ENCODE measurements around the gene DNASE1L3. TPM values are rescaled to one million over a fixed set of nuclear protein-coding genes. Genes with fewer than 3 reads are reported as not detected.

The DNASE1L3 gene
- total and polyA plus RNA-seq, 2 donors (not counting 3 experiments of a cell fraction or from before 2014, with no cell fraction given) = 0.95 to 1.3 TPM

DNA sequence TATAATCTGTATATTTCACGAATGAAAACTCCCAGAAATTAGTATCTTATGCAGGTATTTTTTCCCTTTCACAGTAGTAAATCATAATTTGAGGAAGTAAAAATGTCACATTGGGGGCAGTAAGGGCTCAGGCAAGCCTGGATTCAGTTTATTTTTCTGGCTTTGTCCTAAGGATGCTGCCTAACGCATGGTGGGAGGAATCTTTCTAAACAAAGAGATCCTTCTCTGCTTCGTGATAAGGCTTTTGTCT, 35.7 kb downstream of the DNASE1L3 start:
- Histone ChIP-seq H3K9me1 (replicated peaks; ENCODE audit: control insufficient read depth, extremely low read depth, insufficient read depth, low read length) (no peaks in the 10 kb centered on the region), H3K36me3 (ENCODE audit: control insufficient read depth in 2 of 2, extremely low read depth in 1 of 2, insufficient read depth in 2 of 2, low read length in 2 of 2) (peaks cover 11 to 18% of the 10 kb centered on the region in 2 experiments), H3K9ac (replicated peaks; ENCODE audit: extremely low read depth, insufficient read depth, low read length) (no peak overlapping the region), H3K4me2 (ENCODE audit: insufficient read depth, low read length) (peak overlapping the region; percentile 1), H3K9me3 (replicated peaks; ENCODE audit: control insufficient read depth, insufficient read depth, low read length) (no peaks in the 10 kb centered on the region), H3K4me1 (ENCODE audit: control insufficient read depth, extremely low read depth, insufficient read depth, low read length) (peaks cover 39% of the 10 kb centered on the region), H4K20me1 (replicated peaks; ENCODE audit: control insufficient read depth, extremely low read depth, insufficient read depth, low read length) (no peaks in the 10 kb centered on the region), H3K27me3 (ENCODE audit: control insufficient read depth in 2 of 2, insufficient read depth in 2 of 2, low read length in 2 of 2) (no peaks in the 10 kb centered on the region), H3K27ac (ENCODE audit: insufficient read depth, low read depth, low read length) (peak overlapping the region; percentile 18), H3K4me3 (replicated peaks in 1 of 3; ENCODE audit: insufficient read depth in 1 of 3, low read depth in 1 of 3, low read length in 3 of 3) (no peak overlapping the region), H3K79me2 (ENCODE audit: control insufficient read depth, insufficient read depth, low read length) (no peaks in the 10 kb centered on the region), H2AFZ (ENCODE audit: low read depth, low read length) (no peak overlapping the region)
- TF ChIP-seq GATA2 (IDR thresholded peaks at IDR 0.05; ENCODE audit: insufficient read depth, insufficient read length, low read depth, low read length) (no peak), EZH2 (IDR thresholded peaks at IDR 0.05; ENCODE audit: borderline replicate concordance, low read depth, low read length, severe bottlenecking) (no peak), MYC (IDR thresholded peaks at IDR 0.05; ENCODE audit: low read depth, low read length) (no peak), JUN (IDR thresholded peaks at IDR 0.05; ENCODE audit: borderline replicate concordance, insufficient read depth, insufficient read length, low read depth) (no peak), FOS (IDR thresholded peaks at IDR 0.05; ENCODE audit: borderline replicate concordance, insufficient read depth, low read length) (no peak), POLR2A (IDR thresholded peaks at IDR 0.05; ENCODE audit: low read depth, low read length) (no peak), POLR2AphosphoS5 (IDR thresholded peaks at IDR 0.05; ENCODE audit: insufficient read depth, low read depth, low read length) (no peak)
- TF ChIP-seq, protein P1, sequence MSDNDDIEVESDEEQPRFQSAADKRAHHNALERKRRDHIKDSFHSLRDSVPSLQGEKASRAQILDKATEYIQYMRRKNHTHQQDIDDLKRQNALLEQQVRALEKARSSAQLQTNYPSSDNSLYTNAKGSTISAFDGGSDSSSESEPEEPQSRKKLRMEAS (IDR thresholded peaks at IDR 0.05; ENCODE audit: insufficient read depth, insufficient read length) = no peak
- TF ChIP-seq, protein P2, sequence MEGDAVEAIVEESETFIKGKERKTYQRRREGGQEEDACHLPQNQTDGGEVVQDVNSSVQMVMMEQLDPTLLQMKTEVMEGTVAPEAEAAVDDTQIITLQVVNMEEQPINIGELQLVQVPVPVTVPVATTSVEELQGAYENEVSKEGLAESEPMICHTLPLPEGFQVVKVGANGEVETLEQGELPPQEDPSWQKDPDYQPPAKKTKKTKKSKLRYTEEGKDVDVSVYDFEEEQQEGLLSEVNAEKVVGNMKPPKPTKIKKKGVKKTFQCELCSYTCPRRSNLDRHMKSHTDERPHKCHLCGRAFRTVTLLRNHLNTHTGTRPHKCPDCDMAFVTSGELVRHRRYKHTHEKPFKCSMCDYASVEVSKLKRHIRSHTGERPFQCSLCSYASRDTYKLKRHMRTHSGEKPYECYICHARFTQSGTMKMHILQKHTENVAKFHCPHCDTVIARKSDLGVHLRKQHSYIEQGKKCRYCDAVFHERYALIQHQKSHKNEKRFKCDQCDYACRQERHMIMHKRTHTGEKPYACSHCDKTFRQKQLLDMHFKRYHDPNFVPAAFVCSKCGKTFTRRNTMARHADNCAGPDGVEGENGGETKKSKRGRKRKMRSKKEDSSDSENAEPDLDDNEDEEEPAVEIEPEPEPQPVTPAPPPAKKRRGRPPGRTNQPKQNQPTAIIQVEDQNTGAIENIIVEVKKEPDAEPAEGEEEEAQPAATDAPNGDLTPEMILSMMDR (IDR thresholded peaks at IDR 0.05; ENCODE audit: extremely low read depth in 1 of 2, insufficient read depth in 1 of 2, low read depth in 1 of 2, low read length in 2 of 2) = no peak
- BruUV-seq (replicated peaks) = no TSS peak
- no peak for DNase-seq (ENCODE audit: low read depth, low spot score)
- POLR2A ChIA-PET = no interaction called here
- intact Hi-C loops (cut with micrococcal nuclease) = loop anchor here (5.0 kb wide), 1 partner anchor 223 kb away; no protein-coding TSS in a partner anchor
- dilution Hi-C loops (cut with MboI; ENCODE audit: extremely low pct_ligation_motif_present, low sequenced_read_pairs) = no loop called here
- FAIRE-seq = no peak
- CTCF ChIA-PET = interaction anchor here (0.7 to 6.6 kb wide), 3 partner anchors 8 to 15 kb away, joined by 3 to 80 read pairs (median 6); no protein-coding TSS in a partner anchor

All from endothelial cell of umbilical vein (primary cell).